ENCODE data around the gene ZIC1. TPM values are rescaled to one million over a fixed set of nuclear protein-coding genes. Genes with fewer than 3 reads are reported as not detected.

Gene ZIC1
- total and polyA plus RNA-seq, 2 of the 13 experiments (the other 11 are each of a cell fraction or from before 2014, with no cell fraction given): not detected

DNA sequence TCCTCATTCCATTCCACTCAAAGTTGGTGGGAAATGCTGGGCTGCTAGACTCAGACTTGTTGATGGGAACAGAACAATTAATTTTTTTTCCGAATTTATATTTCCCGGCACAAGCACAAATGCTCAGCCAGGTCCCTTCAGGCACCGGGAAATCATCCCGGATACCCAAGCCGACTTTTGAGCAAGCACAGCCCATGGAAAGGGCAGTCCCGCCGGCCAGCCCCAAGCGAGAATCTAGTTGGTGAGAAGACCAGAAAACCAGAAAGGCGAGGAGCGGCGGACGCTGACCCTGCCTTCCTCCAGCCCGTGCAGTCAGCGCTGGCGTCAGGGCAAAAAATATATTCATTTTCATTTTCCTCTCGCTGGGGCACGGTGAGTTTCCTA is 2.1 kb upstream of the ZIC1 start:
- intact Hi-C loops (cut with micrococcal nuclease; ENCODE audit: unreplicated experiment) (no loop called here), in situ Hi-C loops (cut with HindIII; ENCODE audit: extremely low pct_ligation_motif_present, low pct_unique_long_range_greater_than_20kb) (no loop called here)
- Histone ChIP-seq H3K36me3 (replicated peaks in 1 of 2; ENCODE audit: control insufficient read depth in 1 of 2, insufficient read depth in 2 of 2, low read length in 2 of 2) (no peaks in the 10 kb centered on the region), H3K4me2 (ENCODE audit: low read depth, low read length) (no peak overlapping the region; the same call in 1 of the 2 replicates), H3K4me1 (ENCODE audit: insufficient read depth, low read length) (no peaks in the 10 kb centered on the region), H3K9ac (ENCODE audit: insufficient read depth, low read depth, low read length) (no peak overlapping the region), H3K27me3 (ENCODE audit: control insufficient read depth in 1 of 2, insufficient read depth in 2 of 2, low read length in 2 of 2) (peaks cover 2 to 49% of the 10 kb centered on the region in 2 experiments), H3K27ac (ENCODE audit: extremely low read length, insufficient read depth, low read length) (no peak overlapping the region), H4K20me1 (ENCODE audit: insufficient read depth, low read length) (no peaks in the 10 kb centered on the region), H3K79me2 (ENCODE audit: insufficient read depth, low read length) (no peaks in the 10 kb centered on the region), H3K4me3 (replicated peaks in 1 of 3; ENCODE audit: insufficient read depth in 1 of 3, low read depth in 2 of 3, low read length in 3 of 3) (no peak overlapping the region), H2AFZ (ENCODE audit: low read length) (no peak overlapping the region), H3K9me3 (ENCODE audit: low read length) (no peaks in the 10 kb centered on the region)
- 6% methylated on average over 17 of the region's 17 CpGs for WGBS (ENCODE audit: low lambda C conversion rate)
- POLR2A ChIA-PET: no interaction called here
- TF ChIP-seq PTBP1 (IDR thresholded peaks at IDR 0.05; ENCODE audit: low read depth, low read length, poor library complexity, severe bottlenecking) (no peak), MEF2D (CRISPR knock-in tag; IDR thresholded peaks at IDR 0.05) (no peak), MED8 (CRISPR knock-in tag; IDR thresholded peaks at IDR 0.05; ENCODE audit: insufficient replicate concordance) (no peak), HDAC2 (CRISPR knock-in tag; IDR thresholded peaks at IDR 0.05) (no peak), RAD21 (CRISPR knock-in tag; IDR thresholded peaks at IDR 0.05) (no peak), LBX2 (CRISPR knock-in tag; IDR thresholded peaks at IDR 0.05; ENCODE audit: borderline replicate concordance) (no peak)
- TF ChIP-seq, protein P1, sequence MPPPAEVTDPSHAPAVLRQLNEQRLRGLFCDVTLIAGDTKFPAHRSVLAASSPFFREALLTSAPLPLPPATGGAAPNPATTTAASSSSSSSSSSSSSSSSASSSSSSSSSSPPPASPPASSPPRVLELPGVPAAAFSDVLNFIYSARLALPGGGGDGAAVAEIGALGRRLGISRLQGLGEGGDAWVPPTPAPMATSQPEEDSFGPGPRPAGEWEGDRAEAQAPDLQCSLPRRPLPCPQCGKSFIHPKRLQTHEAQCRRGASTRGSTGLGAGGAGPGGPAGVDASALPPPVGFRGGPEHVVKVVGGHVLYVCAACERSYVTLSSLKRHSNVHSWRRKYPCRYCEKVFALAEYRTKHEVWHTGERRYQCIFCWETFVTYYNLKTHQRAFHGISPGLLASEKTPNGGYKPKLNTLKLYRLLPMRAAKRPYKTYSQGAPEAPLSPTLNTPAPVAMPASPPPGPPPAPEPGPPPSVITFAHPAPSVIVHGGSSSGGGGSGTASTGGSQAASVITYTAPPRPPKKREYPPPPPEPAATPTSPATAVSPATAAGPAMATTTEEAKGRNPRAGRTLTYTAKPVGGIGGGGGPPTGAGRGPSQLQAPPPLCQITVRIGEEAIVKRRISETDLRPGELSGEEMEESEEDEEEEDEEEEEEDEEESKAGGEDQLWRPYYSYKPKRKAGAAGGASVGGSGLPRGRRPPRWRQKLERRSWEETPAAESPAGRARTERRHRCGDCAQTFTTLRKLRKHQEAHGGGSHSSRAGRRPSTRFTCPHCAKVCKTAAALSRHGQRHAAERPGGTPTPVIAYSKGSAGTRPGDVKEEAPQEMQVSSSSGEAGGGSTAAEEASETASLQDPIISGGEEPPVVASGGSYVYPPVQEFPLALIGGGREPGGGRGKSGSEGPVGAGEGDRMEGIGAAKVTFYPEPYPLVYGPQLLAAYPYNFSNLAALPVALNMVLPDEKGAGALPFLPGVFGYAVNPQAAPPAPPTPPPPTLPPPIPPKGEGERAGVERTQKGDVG (CRISPR knock-in tag; IDR thresholded peaks at IDR 0.05; ENCODE audit: borderline replicate concordance): no peak
- BruUV-seq (replicated peaks): no TSS peak
- DNase-seq (ENCODE audit: low spot score) (no peak), FAIRE-seq (no peak), ATAC-seq (no peak)
- CTCF ChIA-PET (ENCODE audit: low intra/inter-chr PET ratio, low total read pairs): no interaction called here
